ENCODE measurements around the gene SH3BGRL.
"Not testable (repeated sequence)": the region's sequence is repeated elsewhere in the genome, so short reads cannot be mapped to it uniquely, and the experiment has no call there.

Gene SH3BGRL

DNA sequence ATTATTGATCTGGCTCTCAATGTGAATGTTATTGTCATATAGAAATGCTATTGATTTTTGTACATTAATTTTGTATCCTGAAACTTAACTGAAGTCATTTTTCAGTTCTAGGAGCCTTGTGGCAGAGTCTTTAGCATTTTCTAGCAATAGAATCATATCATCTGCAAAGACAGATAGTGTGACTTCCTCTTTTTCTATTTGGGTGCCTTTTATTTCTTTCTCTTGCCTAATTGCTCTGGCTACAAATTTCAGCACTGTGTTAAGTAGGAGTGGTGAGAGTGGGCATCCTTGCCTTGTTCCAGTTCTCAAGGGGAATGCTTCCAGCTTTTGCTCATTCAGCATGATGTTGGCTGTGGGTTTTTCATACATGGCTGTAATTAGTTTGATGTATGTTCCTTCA is 102.7 kb downstream of the SH3BGRL start:
- Histone ChIP-seq H3K27ac (no peak overlapping the region), H3K4me1 (ENCODE audit: control insufficient read depth in 1 of 2, insufficient read depth in 1 of 2, low read depth in 1 of 2, low read length in 1 of 2) (no peaks in the 10 kb centered on the region), H3K27me3 (no peaks in the 10 kb centered on the region)

DNA sequence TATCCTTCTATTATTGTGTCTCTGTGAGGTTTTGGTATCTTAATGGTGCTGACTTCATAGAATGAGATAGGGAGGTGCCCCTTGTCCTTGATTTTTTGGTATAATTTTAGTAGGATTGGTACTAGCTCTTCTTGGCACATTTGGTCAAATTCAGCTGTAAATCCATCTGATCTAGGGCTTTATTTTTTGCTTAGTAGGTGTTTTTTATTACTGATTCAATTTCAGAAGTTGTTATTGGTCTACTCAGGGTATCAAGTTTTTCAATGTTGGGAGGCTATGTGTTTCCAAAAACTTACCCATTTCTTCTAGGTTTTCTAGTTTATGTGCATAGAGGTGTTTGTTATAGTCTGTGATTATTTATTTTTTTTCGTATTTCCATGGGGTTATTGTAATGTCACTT is 103.3 kb downstream of the SH3BGRL start:
- TF ChIP-seq, protein P1, sequence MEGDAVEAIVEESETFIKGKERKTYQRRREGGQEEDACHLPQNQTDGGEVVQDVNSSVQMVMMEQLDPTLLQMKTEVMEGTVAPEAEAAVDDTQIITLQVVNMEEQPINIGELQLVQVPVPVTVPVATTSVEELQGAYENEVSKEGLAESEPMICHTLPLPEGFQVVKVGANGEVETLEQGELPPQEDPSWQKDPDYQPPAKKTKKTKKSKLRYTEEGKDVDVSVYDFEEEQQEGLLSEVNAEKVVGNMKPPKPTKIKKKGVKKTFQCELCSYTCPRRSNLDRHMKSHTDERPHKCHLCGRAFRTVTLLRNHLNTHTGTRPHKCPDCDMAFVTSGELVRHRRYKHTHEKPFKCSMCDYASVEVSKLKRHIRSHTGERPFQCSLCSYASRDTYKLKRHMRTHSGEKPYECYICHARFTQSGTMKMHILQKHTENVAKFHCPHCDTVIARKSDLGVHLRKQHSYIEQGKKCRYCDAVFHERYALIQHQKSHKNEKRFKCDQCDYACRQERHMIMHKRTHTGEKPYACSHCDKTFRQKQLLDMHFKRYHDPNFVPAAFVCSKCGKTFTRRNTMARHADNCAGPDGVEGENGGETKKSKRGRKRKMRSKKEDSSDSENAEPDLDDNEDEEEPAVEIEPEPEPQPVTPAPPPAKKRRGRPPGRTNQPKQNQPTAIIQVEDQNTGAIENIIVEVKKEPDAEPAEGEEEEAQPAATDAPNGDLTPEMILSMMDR (IDR thresholded peaks at IDR 0.05): no peak
- Histone ChIP-seq H3K36me3 (no peaks in the 10 kb centered on the region), H3K4me1 (ENCODE audit: control insufficient read depth in 1 of 2, insufficient read depth in 1 of 2, low read depth in 1 of 2, low read length in 1 of 2) (no peaks in the 10 kb centered on the region), H3K4me3 (ENCODE audit: low read depth in 1 of 2, low read length in 1 of 2) (no peak overlapping the region), H3K27me3 (no peaks in the 10 kb centered on the region), H3K9me3 (no peaks in the 10 kb centered on the region), H3K27ac (no peak overlapping the region)

More for the DNA sequence above, 102.7 kb downstream of the SH3BGRL start:
- H3K9me3 ChIP-seq: no peaks in the 10 kb centered on the region
- H3K4me3 ChIP-seq (ENCODE audit: low read depth in 1 of 2, low read length in 1 of 2): no peak overlapping the region
- no peaks in the 10 kb centered on the region for H3K36me3 ChIP-seq
- TF ChIP-seq, protein P1 (IDR thresholded peaks at IDR 0.05): no peak

DNA sequence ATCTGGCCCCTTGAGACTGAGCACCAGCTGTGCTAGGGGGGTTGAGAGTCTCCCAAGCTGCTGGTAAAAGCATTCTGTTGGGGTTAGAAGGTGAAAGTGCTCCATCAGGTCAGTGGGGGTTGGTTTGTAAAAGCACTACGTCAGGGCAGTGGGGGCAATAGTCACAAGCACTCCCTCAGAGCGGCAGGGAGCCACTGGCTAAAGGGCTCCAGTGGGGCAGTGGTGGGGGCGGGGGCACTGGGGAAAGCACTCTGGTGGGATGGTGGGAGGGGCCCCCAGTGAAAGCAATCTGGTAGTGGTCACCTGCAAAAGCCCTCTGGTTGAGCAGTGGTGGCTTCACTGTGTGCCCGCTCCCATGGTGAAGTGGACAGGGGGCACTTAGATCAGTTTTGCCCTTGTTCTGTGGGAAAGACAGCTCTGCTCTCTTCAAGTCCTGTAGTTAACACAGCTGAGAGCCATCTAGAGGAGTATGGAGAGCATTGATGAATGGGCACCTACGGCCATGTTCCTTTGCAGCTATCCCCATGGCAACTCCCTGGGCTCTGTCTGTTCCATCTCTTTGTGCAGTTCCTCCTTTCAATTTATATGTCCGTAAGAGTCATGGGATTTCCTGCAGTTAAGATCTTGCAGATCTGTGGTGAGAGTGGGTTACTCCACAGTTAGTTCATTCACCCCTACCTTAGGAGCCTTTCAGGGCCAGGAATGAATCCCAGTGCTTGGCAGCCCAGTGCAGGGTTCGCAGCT is 106.4 kb downstream of the SH3BGRL start:
- Histone ChIP-seq H3K4me3 (ENCODE audit: low read depth in 1 of 2, low read length in 1 of 2) (no peak overlapping the region), H3K27me3 (no peaks in the 10 kb centered on the region), H3K4me1 (ENCODE audit: control insufficient read depth in 1 of 2, insufficient read depth in 1 of 2, low read depth in 1 of 2, low read length in 1 of 2) (no peaks in the 10 kb centered on the region), H3K9me3 (no peaks in the 10 kb centered on the region), H3K27ac (no peak overlapping the region), H3K36me3 (no peaks in the 10 kb centered on the region)
- TF ChIP-seq, protein P1 (IDR thresholded peaks at IDR 0.05): no peak

DNA sequence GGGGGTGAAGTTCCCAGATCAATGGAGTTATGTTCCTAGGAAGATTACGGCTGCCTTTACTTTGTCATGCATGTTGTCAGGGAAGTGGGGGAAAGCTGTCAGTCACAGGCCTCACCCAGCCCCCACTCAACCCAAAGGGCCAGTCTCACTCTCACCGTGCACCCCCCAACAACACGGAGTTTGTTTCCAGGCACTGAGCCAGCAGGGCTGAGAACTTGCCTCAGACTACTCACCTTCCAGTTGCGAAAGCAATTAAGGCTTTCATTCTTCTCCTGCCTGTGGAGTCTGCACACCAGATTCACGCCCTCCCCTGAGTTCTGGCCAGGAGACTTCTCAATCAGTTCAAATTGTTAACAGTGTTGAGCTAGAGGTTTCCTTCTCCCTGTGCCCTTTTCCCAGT is 114.3 kb downstream of the SH3BGRL start:
- TF ChIP-seq, protein P1 (IDR thresholded peaks at IDR 0.05): no peak
- Histone ChIP-seq H3K9me3 (no peaks in the 10 kb centered on the region), H3K36me3 (no peaks in the 10 kb centered on the region), H3K4me3 (ENCODE audit: low read depth in 1 of 2, low read length in 1 of 2) (no peak overlapping the region), H3K4me1 (ENCODE audit: control insufficient read depth in 1 of 2, insufficient read depth in 1 of 2, low read depth in 1 of 2, low read length in 1 of 2) (no peaks in the 10 kb centered on the region), H3K27ac (no peak overlapping the region), H3K27me3 (no peaks in the 10 kb centered on the region)

DNA sequence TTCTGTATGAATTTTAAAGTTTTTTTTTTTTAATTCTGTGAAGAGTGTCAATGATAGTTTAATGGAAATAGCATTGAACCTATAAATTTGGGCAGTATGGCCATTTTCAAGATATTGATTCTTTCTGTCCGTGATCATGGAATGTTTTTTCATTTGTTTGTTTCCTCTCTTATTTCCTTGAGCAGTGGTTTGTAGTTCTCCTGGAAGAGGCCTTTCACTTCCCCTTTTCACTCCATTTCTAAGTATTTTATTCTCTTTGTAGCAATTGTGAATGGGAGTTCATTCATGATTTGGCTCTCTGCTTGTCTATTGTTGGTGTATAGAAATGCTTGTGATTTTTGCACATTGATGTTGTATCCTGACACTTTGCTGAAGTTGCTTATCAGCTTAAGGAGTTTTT is 129.8 kb downstream of the SH3BGRL start:
- H3K27ac ChIP-seq; H3K9me3 ChIP-seq; H3K27me3 ChIP-seq; H3K36me3 ChIP-seq; H3K4me3 ChIP-seq (ENCODE audit: low read depth in 1 of 2, low read length in 1 of 2); H3K4me1 ChIP-seq (ENCODE audit: control insufficient read depth in 1 of 2, insufficient read depth in 1 of 2, low read depth in 1 of 2, low read length in 1 of 2): not testable (repeated sequence)

DNA sequence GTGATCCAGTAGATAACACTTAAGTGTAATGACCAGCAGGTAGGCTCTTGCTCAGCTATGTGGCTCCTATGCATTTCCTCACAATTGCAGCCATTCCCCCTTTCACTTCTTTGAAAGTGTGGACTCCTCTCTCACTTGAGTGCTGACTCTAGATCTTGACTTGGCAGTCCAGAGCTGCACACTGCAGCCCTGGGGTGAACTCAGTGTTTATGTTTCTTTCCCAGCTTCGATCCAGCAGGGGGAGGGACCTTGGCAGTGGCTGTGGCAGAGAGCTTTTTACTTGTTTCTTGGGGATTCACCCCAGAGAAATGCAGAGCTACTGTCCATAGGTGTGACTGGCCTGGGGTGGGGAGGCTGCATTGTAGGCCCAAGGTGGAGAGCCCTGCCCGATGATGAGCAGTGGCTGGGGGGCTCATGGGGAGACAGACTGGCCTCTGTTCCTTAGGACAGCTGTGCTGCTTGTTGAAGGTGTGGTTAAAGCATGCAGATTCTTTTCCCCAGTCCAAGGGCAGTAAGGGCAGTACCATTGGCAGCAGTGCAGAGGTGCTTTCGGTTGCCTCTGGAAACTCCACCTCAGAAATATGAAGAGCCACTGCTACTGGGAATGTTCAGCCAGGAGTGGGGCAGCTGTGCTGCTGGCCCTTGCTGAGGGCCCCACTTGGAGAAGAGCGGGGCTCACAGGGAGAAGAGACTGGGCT is 134.7 kb downstream of the SH3BGRL start:
- H3K4me1 ChIP-seq (ENCODE audit: control insufficient read depth in 1 of 2, insufficient read depth in 1 of 2, low read depth in 1 of 2, low read length in 1 of 2): no peaks in the 10 kb centered on the region
- TF ChIP-seq, protein P1 (IDR thresholded peaks at IDR 0.05): no peak
- no peaks in the 10 kb centered on the region for H3K27me3 ChIP-seq
- H3K36me3 ChIP-seq: no peaks in the 10 kb centered on the region
- H3K9me3 ChIP-seq: no peaks in the 10 kb centered on the region
- H3K4me3 ChIP-seq (ENCODE audit: low read depth in 1 of 2, low read length in 1 of 2): no peak overlapping the region
- H3K27ac ChIP-seq: no peak overlapping the region

All from neutrophil (primary cell).